CD4-positive, alpha-beta T cell treated with Interleukin-6 for 4 hours (primary cell): ENCODE measurements around the gene LIMA1.
"Not testable (repeated sequence)": the region's sequence is repeated elsewhere in the genome, so short reads cannot be mapped to it uniquely, and the experiment has no call there.

Source experiments
- DNase-seq: peaks from one replicate; pipeline ENCODE4 v3.0.0-alpha.2; 2020; ENCODE audit warnings: mixed read lengths

Gene LIMA1

DNA sequence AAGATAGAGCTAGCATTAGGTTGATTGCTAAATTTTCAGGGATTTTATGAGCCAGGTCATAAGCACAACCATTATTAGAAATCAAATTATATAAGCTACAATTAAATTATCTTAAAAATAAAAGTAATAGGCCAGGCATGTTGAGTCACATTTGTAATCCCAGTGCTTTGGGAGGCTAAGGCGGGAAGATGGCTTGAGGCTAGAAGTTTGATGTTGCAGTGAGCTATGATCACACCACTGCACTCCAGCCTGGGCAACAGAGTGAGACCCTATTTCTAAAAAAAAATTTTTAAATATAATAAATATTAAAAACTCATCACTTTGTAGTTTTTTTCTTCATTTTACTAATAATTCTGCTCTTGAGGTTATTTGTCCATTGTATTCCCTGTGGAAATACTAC, 1.9 kb upstream of the LIMA1 start:
- DNase-seq = no peak

DNA sequence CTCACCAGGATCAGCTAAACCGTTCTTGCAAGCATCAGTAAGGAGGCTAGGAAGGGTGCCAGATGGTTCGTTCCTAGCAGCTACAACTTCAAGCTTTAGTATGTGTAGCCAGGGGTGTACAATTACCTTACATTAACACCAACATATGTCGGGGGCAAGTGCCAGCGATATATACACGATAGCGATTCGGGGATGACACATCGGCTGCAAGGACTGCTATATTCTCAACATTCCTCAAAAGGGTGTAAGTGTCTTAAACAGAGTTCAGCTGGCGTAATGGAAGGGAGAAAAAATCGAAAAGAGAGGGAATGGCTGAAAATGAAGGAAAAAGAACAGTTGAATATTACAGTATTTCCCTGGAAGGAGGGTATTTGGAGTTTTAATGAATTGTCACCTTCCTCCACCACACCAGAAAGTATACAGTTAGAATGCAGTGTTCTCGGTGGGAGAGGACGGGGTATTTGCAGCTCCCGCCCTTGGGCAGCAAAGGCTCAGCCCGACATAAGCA, 545 bp downstream of the LIMA1 start:
- DNase-seq = no peak

DNA sequence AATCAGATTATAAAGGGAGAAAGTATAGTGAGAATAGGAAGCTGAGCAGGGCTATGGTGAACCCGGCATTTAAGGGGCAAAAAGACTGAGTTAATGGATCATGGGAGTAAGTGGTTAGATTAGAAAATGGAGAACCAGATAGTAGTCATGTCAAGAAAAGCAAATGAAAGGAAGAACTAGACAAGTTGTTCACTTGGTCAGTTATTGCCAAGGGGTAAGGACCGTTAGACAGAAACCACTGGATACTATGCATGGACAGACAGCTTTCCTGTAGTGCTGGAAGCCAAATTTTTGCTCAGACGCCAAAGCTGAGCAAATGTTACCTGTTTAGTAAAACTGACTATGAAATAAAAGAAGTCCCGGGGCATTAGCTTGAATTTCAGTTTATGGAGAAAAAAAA, 3.8 kb downstream of the LIMA1 start:
- no peak for DNase-seq

DNA sequence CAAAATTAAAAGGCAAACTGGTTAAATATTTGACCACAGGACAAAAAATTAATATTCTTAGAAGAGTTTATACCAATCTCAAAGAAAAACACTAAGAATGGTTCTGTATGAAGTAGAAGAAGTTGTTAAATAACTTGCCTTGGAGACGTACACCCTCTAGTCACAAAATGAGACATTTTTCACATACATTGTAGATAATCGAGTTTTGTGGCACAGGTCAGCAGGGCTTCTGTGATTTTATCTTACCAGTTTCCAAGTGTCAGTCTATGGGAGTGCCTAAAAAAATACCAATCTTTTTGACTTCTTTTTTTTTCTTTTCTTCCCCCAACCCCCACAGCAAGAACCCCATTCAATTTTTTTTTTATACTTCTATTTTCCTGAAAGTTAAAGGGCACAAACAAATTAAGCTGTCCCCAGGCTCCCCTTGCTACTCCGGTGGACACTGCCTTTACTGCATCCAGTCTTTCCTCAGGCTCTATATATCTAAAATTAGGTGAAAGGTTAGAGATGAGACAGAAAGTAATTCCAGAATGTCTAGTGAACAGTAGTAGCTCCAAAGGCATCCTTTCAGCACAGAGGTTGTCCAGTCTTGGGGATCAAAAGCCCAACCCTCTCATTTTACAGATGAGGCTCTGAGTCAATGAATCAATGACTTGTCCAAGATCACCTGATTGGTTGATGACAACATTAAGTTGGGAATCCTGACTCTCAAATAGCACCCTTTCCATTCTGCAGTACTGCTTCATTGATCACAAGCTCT, 6.2 kb downstream of the LIMA1 start:
- no peak for DNase-seq

DNA sequence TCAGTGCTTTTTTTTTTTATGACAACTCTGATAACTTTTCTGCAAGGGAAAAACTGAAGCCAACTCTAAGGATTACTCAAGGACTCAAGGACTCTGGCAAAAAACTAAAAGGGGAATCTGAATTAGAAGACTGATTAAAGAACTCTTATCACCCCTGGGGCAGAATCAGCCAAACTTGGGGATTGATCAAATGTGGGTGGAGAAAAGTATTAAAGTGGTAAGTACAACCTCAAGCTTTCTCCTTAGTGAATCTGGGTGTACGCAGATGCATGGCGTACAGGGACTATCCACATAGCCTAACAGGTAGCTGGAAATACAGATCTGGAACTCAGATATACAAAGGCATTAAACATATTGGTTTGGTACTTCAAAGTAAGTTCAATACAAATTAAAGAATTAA, 7.3 kb downstream of the LIMA1 start:
- DNase-seq = no peak

DNA sequence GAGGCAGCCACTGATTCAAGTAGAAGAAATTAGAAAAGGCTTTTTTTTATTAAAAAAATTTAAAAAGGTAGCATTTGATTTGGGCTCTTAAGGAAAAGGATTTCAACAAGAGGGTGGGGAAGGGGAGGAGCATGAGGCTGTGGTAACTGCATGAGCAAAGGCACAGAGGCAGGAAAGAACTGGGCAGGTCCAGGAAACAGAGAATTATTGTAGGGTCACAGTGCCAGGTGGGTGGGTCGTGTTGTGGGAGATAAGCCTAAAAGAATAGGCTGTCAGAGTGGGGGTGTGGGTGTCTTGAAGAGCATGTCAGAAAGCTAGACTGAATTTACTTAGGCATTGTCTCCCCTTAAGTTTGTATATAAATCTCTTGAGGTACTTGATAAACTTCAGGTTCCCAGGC, 7.8 kb downstream of the LIMA1 start:
- DNase-seq = no peak

DNA sequence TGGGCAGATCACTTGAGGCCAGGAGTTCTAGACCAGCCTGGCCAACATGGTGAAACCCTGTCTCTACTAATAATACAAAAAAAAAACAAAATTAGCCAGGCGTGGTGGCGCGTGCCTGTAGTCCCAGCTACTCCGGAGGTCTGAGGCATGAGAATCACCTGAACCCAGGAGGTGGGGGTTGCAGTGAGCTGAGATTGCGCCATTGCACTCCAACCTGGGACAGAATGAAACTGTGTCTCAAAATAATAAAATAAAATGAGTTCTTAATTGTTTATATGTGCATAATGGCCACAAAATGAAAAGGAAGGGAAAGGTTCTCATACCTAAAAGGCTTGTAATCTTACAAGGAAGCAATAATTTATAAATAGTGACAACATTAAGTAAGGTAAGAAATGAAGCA, 8.2 kb downstream of the LIMA1 start:
- not testable (repeated sequence) for DNase-seq

DNA sequence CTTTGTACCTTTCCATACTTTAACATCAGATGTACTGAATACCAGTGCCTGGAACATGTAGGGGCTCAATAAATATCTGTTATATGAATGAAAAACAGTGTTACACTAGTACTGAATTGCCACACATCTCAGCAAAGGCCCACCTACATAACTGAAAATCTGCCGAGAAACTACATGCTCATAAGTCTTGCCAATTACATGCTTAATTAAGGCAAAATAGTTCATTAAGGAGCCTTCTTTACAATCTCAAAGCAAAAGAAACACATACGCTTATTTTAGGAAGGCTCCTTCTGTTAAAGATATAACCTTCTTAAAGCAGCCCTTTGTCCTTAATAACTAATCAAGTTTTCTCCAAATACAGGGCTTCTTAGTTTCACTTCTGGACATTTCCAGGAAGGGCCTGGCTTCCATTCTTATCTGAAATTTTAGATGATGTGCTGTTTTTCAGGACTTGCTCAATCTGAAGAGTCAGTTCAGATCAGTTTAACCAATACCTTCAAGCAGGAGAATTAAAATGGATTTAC, 11.5 kb downstream of the LIMA1 start:
- DNase-seq = no peak

DNA sequence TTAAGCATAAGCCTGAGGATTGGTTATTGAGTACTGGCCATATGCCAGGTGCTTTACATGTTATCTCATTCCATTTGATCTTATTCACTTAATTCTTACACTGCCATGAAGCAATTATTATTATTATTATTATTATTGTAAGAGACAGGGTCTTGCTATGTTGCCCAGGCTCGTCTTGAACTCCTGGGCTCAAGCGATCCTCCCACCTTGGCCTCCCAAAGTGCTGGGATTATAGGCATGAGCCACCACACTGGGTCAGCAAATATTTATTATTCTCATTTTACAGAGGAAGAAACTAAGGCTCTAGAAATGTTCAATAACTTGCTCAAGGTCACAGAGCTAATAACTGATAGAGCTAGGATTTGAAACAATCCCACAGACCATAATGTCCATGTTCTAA, 14.8 kb downstream of the LIMA1 start:
- no peak for DNase-seq

DNA sequence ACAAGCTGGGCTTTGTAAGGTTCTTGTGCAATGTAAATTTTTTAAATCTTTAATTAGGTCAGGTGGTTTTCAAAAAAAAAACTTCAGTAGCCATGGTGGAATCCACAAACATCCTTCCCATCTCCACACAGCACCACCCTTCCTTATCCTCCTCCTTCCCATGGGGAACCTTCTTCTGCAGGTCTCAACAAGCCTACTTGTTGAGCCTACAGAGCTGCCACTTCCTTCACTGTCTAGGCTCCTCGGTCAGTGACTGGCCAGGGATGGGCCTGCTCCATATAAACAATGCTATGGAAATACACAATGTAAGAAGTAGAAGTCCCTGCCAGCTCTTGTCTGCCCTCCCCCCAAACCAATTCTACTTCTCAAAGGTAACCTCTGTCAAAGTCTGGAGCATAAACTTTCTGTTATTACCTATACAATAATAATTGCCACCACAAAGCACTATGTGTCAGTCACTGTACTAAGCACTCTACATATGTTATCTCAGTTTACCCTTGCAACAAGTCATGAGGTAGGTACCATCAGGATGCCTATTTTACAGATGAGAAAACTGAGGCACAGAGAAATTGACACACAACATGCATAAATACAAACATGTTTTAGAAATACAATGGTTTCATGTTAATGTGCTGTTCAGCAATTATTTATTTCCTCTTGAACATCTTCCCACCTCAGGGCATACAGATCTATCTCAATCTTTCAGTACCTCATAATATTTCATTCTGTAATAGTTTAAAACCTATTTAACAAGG, 17.4 kb downstream of the LIMA1 start:
- DNase-seq = no peak

DNA sequence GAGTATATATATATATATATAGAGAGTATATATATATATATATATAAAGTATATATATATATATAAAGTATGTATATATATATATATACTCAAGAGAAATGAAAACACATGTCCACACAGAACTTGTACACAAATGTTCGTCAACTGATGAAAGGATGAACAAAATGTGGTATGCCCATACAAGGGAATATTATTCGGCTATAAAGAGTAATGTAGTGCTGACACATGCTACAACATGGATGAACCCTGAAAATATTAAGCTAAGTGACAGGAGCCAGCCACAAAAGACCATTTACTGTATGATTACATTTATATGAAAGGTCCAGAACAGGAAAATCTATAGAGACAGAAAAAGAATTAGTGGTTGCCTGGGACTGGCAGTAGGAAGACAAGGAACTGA, 19.5 kb downstream of the LIMA1 start:
- no peak for DNase-seq

DNA sequence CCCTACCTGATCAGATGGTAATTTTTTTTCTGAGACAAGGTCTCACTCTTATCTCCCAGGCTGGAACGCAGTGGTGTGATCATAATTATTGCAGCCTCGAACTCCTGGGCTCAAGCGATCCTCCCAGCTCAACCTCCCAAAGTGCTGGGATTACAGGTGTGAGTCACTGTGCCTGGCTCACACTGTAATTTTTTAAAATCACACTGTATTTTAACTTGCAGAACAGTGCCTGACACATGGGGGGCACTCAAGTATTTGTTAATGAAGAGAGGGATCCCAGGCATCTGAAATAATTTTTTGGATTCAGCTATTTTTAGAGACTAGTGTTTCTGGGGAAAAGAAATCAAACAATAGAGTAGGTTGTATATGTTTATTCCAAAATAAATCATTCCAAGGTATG, 21.7 kb downstream of the LIMA1 start:
- DNase-seq = no peak

DNA sequence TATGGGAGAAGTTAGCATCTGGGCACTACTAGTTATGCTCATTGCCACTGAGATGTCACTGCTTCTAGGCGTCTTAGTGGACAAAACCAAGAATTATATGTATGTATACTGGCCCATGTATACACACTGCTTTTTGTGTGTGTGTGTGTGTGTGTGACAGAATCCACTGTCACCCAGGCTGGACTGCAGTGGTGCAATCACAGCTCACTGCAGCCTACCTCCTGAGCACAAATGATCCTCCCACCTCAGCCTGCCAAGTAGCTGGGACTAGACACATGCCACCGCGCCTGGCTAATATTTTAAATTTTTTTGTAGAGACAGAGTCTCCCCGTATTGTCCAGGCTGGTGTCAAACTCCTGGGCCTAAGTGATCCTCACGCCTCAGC, 25.2 kb downstream of the LIMA1 start:
- no peak for DNase-seq

DNA sequence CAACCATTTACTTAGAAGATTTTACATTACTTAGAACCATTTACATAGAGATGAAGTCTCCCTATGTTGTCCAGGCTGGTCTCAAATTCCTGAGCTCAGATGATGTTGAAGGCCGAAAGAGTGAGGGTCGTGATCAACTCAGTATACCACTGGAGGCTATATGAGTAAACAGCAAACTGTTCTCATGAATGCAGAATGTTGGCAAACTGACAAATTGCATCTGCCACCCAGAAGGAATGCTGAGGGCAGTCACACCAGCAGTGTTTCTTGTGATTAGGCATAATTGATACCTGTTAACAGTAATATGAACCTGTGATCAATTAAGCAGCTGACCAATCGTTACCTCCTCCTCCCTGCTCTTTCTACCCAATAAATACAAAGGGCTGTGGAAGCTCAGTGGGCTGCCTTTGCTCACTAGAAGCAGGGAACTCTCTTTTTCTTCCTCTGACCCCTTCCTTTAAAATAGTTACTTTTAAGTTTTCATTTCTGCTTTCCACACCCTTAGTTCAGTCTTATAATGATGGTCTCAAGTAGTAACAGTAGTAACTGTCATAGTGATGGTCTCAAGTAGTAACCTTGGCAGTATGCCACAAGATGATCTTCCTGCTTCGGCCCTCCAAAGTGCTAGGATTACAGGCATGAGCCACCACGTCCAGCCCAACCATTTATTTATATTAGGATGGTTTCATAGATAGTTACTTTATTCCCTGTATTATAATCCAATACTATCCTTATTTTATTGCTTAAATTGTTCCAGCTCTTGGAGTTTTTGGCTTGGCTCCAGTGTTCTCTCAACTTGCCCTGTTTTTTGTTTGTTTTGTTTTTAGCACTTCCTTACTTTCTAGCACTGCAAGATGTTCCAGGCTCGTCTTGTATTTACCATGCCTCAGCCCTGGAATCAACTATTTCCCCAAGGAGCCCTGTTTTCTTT, 25.8 kb downstream of the LIMA1 start:
- no peak for DNase-seq

DNA sequence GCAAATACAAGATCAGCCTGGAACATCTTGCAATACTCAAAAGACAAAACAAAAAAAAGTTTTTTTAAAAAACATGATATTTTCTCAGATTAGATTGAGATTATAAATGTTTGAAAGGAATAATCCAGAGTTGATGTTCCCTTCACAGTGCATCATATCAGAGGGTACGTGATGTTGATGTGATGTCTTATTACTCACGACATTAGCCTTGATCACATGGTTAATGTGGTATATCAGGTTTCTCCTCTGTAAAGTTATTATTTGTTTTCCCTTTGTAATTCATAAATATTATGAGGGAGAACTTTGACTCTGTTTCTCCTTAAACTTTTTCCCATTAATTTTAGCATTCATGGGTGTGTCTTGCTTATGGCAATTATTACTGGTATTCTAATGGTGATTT, 26.6 kb downstream of the LIMA1 start:
- DNase-seq = no peak

DNA sequence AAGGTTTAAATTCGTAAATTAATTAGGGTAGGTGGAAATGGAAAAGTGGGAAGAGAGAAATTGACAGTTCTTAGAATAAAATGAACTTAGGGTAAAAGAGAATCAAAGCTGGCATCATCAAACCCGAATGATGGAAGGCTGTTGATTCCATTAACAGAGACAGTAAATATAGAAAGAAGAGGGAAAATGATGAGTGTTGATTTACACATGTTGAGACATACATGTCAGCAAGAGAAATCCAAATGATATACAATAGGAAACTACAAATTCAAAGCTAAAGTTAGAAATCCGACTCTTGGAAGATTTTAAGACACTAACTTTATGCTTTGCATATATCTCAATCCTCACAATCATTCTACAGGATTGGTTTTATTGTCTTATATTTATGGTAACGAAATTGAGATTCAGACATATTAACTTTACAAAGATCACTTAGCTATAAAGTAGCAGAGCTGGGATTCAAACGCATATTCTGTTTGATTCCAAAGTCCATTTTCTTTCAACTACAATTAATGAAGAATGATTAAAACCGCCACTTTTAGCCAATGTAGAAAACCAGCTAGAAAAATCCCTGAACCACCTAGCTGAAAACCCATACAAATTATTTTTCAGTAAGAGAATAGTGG, 30.2 kb downstream of the LIMA1 start:
- DNase-seq = no peak

DNA sequence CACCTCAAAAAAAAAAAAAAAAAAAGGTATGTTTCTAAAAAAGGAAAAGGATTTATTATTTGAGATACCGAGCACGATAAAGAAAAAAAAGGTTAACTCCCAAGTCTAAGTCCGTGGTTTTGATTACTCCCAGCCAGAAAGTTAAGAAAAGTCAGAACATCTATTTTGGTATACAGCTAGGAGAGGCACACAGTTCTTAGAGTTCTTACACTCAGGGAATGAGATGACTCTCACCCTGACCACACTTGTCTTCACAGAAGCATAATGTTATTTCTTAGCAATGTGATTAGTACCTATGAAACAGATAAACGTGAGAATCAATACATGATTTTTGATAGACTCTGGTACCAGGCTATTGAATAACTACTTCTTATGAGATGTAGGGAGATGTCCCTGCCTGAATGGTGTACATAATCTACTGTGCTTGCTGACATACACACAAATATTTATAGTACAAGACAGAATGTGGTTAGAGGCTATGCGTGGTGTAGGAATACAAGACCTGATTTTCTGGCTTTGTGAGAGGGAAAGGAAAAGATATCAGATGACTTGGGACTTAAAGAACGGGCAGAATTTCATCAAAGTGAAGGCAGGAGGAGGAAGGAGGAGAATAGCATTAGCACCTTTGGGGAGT, 31.6 kb downstream of the LIMA1 start:
- no peak for DNase-seq

DNA sequence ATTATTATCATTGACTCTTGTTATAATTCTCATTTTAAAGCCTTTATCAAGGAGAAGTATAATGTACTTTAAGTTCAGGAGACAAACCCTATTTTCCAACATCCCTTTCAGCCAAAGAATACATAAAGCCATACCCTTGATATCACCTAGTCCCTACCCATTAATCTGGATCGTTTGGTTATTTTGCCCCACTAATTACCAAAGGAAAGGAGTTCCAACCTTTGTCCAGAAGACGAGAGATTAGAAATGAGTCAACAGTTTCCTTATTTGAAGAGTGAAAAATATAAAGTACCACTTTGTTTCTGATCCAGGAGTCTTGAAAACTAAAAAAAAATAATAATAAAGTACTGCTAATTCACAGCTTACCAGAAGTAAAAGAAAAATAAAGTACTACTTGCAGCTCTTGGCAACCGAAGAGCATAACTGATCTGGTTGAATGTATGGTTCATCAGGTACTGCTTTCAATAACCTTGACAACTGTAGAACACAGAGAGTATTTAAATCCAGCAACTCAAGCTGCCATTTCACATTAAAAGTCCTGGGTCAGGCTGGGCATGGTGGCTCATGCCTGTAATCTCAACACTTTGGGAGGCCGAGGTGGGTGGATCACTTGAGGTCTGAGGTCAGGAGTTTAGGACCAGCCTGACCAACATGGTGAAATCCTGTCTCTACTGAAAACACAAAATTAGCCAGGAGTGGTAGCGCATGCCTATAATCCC, 33.7 kb downstream of the LIMA1 start:
- DNase-seq = no peak

DNA sequence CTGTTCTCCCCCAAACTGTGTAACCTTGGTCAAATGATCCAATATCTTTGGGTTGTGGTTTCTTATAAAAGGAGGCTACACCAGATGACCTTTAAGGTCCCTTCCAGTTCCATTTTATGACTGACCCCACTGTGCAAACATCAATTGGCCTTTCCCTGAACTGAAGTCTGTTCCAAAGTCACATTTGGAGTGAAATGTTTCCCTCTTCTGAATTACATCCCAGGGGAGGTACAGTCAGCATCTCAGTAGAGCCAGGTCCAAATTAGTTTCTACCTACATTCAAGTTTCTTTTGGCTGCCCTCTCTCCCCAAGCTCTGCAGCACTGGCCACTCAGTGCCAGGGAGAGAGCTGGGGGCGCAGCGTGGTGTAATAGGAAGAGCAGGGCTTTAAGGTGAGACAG, 34.4 kb downstream of the LIMA1 start:
- no peak for DNase-seq

DNA sequence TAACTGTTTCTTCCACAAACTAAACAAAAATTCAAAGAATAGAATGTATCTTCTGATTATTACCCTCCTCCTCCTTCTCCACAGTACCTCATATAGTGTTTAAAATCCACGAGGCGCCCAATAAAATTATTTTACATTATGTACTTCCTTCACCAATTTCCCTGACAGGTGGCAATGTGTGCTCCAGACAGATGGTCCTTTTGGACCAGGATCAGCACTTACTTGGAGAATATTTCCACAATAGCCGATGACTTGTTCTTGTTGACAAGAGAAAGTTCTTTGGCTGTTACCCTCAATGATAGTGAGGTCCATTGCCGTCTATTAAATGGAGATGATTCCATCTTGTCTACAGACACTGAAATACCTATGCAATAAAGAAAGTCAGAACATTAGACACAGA, 34.9 kb downstream of the LIMA1 start:
- DNase-seq = no peak

DNA sequence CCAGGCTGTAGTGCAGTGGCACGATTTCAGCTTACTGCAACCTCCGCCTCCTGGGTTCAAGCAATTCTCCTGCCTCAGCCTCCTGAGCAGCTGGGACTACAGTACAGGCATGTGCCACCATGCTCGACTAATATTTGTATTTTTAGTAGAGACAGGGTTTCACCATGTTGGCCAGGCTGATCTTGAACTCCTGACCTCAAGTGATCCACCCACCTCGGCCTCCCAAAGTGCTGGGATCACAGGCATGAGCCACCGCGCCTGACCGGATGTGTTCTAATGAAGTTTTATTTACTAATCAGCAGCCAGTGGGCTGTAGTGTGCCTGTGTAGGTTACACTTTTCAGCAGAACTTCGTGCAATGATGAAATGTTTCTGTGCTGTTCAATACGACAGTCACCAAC, 35.7 kb downstream of the LIMA1 start:
- DNase-seq = not testable (repeated sequence)
